Measurements from ENCODE around the gene UBP1. TPM values are rescaled to one million over a fixed set of nuclear protein-coding genes. Genes with fewer than 3 reads are reported as not detected.
"Not testable (repeated sequence)": the region's sequence is repeated elsewhere in the genome, so short reads cannot be mapped to it uniquely, and the experiment has no call there.

The UBP1 gene
- polyA plus RNA-seq, 1 of the 3 experiments (the other 2 are of a cell fraction), result 45.5 TPM

DNA sequence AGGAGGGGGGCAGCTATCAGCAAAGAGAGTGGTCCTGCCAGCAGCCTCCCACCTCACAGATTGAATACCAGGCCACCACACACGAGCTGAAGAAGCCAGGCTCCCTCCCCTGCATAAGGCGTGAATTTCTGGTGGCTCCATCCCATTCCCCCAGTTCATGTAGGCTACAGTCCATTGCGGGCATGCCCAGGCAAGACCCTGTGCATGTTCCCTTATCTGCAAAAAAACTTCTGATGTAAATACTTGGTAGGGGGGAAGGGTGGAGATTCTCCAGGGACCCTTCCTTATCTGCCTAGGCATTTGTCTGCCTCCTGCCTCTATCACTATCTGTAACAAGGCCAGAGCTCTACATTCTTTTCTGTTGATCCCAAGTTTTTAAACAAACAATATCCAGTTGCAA is 27.6 kb upstream of the UBP1 start:
- Histone ChIP-seq H4K20me1 (ENCODE audit: insufficient read depth) (no peaks in the 10 kb centered on the region), H3K9me3 (no peaks in the 10 kb centered on the region), H3K9ac (no peak overlapping the region), H3K9me2 (no peaks in the 10 kb centered on the region), H3K27me3 (ENCODE audit: insufficient read depth) (no peaks in the 10 kb centered on the region), H3K79me2 (ENCODE audit: insufficient read depth) (no peaks in the 10 kb centered on the region), H3K4me2 (no peak overlapping the region), H3F3A (replicated peaks; ENCODE audit: insufficient read depth) (no peaks in the 10 kb centered on the region), H3K36me3 (replicated peaks in 1 of 2; ENCODE audit: control insufficient read depth in 1 of 2, insufficient read depth in 2 of 2, low read length in 1 of 2) (no peaks in the 10 kb centered on the region), H3K27ac (ENCODE audit: low read depth in 2 of 2, low read length in 1 of 2) (no peak overlapping the region), H2AFZ (ENCODE audit: low read depth) (no peak overlapping the region), H3K4me1 (ENCODE audit: control insufficient read depth in 1 of 2, insufficient read depth in 2 of 2, low read depth in 1 of 2, low read length in 1 of 2) (no peaks in the 10 kb centered on the region), H3K4me3 (ENCODE audit: low read depth in 2 of 2, low read length in 1 of 2) (no peak overlapping the region)
- no peak for DNase-seq
- ChIA-PET POLR2A (no interaction called here), CTCF (interaction anchor here (0.7 kb wide), 1 partner anchor 34 kb away, joined by 3 read pairs; no protein-coding TSS in a partner anchor)
- 78% methylated on average over 3 of the region's 3 CpGs for WGBS (ENCODE audit: low lambda C conversion rate)
- TF ChIP-seq ELF1 (IDR thresholded peaks at IDR 0.05), result no peak
- no peak for TF ChIP-seq CTCF (IDR thresholded peaks at IDR 0.05)
- TF ChIP-seq MAX (IDR thresholded peaks at IDR 0.05; ENCODE audit: low read depth), result no peak
- no peak for TF ChIP-seq RCOR1 (IDR thresholded peaks at IDR 0.05; ENCODE audit: low read length)
- TF ChIP-seq RAD21 (IDR thresholded peaks at IDR 0.05; ENCODE audit: low read length), result no peak
- no peak for TF ChIP-seq SIN3A (IDR thresholded peaks at IDR 0.05; ENCODE audit: borderline replicate concordance, low read depth, low read length)
- no peak for TF ChIP-seq JUND (IDR thresholded peaks at IDR 0.05)
- no peak for TF ChIP-seq MXI1 (IDR thresholded peaks at IDR 0.05; ENCODE audit: low read depth, low read length)

GRCh38 chr3:33461097-33461496 is 20.9 kb upstream of the UBP1 start:
- ChIA-PET CTCF (no interaction called here), POLR2A (no interaction called here)
- H2AFZ ChIP-seq (ENCODE audit: low read depth), result no peak overlapping the region
- H3K27ac ChIP-seq (ENCODE audit: low read depth in 2 of 2, low read length in 1 of 2), result no peak overlapping the region
- 79% methylated on average over 2 of the region's 2 CpGs for WGBS (ENCODE audit: low lambda C conversion rate)
- H3K9ac ChIP-seq, result no peak overlapping the region
- DNase-seq, result no peak
- no peaks in the 10 kb centered on the region for H3K9me2 ChIP-seq
- peaks cover 9% of the 10 kb centered on the region for H3K9me3 ChIP-seq
- no peaks in the 10 kb centered on the region for H3K36me3 ChIP-seq (replicated peaks in 1 of 2; ENCODE audit: control insufficient read depth in 1 of 2, insufficient read depth in 2 of 2, low read length in 1 of 2)
- no peak overlapping the region for H3K4me2 ChIP-seq
- H3K27me3 ChIP-seq (ENCODE audit: insufficient read depth), result no peaks in the 10 kb centered on the region
- H3K79me2 ChIP-seq (ENCODE audit: insufficient read depth), result no peaks in the 10 kb centered on the region
- H3F3A ChIP-seq (replicated peaks; ENCODE audit: insufficient read depth), result peaks cover 4% of the 10 kb centered on the region
- no peak for TF ChIP-seq EZH2phosphoT487 (IDR thresholded peaks at IDR 0.05; ENCODE audit: borderline replicate concordance, low read depth)
- no peak for TF ChIP-seq SIN3A (IDR thresholded peaks at IDR 0.05; ENCODE audit: borderline replicate concordance, low read depth, low read length)
- no peak for TF ChIP-seq USF2 (IDR thresholded peaks at IDR 0.05; ENCODE audit: borderline replicate concordance, low read depth, low read length)
- no peak for TF ChIP-seq RAD21 (IDR thresholded peaks at IDR 0.05; ENCODE audit: low read length)
- TF ChIP-seq FOSL2 (IDR thresholded peaks at IDR 0.05; ENCODE audit: borderline replicate concordance, low read depth), result no peak
- no peak for TF ChIP-seq RCOR1 (IDR thresholded peaks at IDR 0.05; ENCODE audit: low read length)
- no peak for TF ChIP-seq RFX5 (IDR thresholded peaks at IDR 0.05; ENCODE audit: low read length)
- no peak for TF ChIP-seq FOXM1 (IDR thresholded peaks at IDR 0.05; ENCODE audit: low read depth)
- H3K4me3 ChIP-seq (ENCODE audit: low read depth in 2 of 2, low read length in 1 of 2), result no peak overlapping the region
- H4K20me1 ChIP-seq (ENCODE audit: insufficient read depth), result no peaks in the 10 kb centered on the region
- no peaks in the 10 kb centered on the region for H3K4me1 ChIP-seq (ENCODE audit: control insufficient read depth in 1 of 2, insufficient read depth in 2 of 2, low read depth in 1 of 2, low read length in 1 of 2)

GRCh38 chr3:33459577-33459976 is 19.4 kb upstream of the UBP1 start:
- H3K4me2 ChIP-seq; H3K27me3 ChIP-seq (ENCODE audit: insufficient read depth); H3K4me3 ChIP-seq (ENCODE audit: low read depth in 2 of 2, low read length in 1 of 2); H4K20me1 ChIP-seq (ENCODE audit: insufficient read depth); H2AFZ ChIP-seq (ENCODE audit: low read depth); CTCF ChIA-PET; H3K4me1 ChIP-seq (ENCODE audit: control insufficient read depth in 1 of 2, insufficient read depth in 2 of 2, low read depth in 1 of 2, low read length in 1 of 2); H3K9ac ChIP-seq; H3K9me3 ChIP-seq; H3K79me2 ChIP-seq (ENCODE audit: insufficient read depth); H3F3A ChIP-seq (replicated peaks; ENCODE audit: insufficient read depth); DNase-seq; H3K27ac ChIP-seq (ENCODE audit: low read depth in 2 of 2, low read length in 1 of 2); H3K9me2 ChIP-seq; H3K36me3 ChIP-seq (replicated peaks in 1 of 2; ENCODE audit: control insufficient read depth in 1 of 2, insufficient read depth in 2 of 2, low read length in 1 of 2); POLR2A ChIA-PET: not testable (repeated sequence)
- 75% methylated on average over 4 of the region's 4 CpGs for WGBS (ENCODE audit: low lambda C conversion rate)
